Hematopoietic multipotent progenitor cell treated with erythropoietin and hydrocortisone succinate and interleukin-3 and kit ligand, for 4 days (in vitro differentiated cells): ENCODE measurements around the gene IZUMO4.
"Not testable (repeated sequence)": the region's sequence is repeated elsewhere in the genome, so short reads cannot be mapped to it uniquely, and the experiment has no call there.

Source experiments
- DNase-seq: peaks from one replicate; pipeline ENCODE4 v3.0.0-alpha.2; 2015

Gene IZUMO4

DNA sequence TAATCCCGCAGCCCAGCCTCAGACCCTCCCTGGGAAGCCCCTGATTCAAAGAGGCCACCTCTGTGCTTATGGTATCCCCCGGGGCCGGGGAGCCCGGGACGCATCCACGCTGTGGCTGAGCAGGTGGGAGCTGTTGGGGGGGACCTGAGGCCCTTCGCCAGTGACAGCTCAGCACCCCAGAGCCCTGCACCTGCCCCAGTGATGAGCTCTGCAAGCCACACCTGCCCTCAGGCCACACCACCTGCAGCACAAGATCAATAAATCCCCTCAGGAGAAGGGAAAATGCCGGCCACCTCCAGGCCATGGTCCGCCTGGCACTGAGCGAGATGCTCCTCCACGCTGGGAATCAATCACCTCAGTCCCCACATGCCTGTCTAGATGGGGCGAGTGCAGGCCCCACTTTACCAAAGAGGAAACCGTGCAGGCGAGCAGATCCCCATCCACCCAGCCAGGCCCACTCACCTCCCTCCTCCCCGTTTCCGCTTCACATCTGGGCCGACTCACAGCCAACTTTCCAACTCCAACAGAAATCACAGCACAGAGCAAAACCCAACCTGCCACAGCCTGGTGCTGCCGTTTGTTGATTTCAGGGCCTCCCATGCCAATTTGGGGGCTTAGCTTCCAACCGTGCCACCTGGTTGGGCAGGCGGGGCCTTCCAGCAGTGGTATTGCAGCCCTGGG lies 13.4 kb upstream of the IZUMO4 start:
- peak; percentile 77 for DNase-seq

- DNase-seq: peak; percentile 99
These were observed 11.6 kb upstream of the IZUMO4 start for GRCh38 chr19:2084993-2085720.

- peak; percentile 56 for DNase-seq
These were observed 9.8 kb upstream of the IZUMO4 start for GRCh38 chr19:2086695-2087620.

DNA sequence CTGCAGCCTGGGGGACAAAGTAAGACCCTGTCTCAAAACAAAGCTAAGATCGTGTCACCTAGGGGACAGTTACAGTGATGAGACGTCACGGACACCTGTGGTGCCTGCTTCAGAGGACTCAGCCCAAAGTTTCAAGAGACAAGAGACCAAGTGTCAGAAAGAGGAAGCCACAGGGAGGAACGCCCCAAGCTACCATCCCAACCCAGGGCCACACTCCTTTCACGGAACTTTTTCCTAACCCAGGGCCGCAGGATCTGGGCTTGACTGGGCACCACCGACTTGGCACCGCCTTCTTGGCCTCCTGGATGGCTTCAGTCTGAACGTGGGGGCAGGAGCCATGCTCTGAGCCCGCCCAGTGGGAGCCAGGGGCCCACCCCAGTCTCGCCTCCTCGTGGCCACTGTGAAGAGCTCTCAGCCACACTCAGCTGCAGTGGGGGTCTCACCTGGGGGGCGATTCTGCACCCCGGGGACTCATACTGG lies 9.1 kb upstream of the IZUMO4 start:
- peak; percentile 77 for DNase-seq

GRCh38 chr19:2089001-2089711 lies 7.6 kb upstream of the IZUMO4 start:
- DNase-seq: peak; percentile 52

DNA sequence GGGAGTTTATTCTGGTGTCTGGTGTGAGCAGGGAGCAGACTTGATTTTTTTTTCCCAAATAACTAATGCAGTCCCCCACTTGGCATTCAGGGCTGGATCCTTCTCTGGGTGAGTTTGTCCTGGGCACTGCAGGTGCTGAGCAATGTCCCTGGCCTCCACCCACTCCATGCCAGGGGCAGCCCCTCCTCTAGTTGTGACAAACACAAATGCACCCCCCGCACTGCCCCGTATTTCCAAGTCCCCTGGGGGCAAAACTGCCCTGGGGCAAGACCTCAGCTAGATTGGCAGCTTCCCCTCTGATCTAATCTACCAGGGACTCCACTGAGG lies 7.0 kb upstream of the IZUMO4 start:
- no peak for DNase-seq

DNA sequence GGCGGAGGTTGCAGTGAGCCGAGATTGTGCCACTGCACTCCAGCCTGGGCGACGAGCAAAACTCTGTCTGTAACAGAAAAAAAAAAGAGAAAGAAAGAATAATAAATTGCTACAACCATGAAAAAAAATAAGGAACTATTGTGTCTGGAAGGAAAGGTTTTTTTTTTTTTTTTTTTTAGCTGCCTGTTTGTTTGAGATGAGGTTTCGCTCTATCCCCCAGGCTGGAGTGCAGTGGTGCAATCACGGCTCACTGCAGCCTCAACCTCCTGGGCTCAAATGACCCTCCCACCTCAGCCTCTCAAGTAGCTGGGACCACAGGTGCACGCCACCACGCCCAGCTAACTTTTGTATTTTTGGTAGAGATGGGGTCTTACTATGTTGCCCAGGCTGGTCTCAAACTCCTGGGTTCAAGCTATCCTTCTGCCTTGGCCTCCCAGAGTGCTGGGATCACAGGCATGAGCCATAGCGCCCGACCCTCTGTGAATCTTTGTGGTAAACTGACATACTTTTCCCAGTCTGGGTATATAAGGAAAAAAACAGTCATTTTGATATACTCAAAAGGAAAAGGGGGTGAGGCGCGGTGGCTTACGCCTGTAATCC lies 4.7 kb upstream of the IZUMO4 start:
- not testable (repeated sequence) for DNase-seq

- peak; percentile 96 for DNase-seq
These were observed 658 bp upstream of the IZUMO4 start, which contains the start of gene MOB3A for GRCh38 chr19:2096034-2096479. MOB3A (minus strand) TSS chr19:2096326; CDS start chr19:2078560, 17,766 bp downstream.

GRCh38 chr19:2097203-2097885 lies 629 bp downstream of the IZUMO4 start:
- DNase-seq: no peak

GRCh38 chr19:2097886-2098327 lies 1.2 kb downstream of the IZUMO4 start:
- DNase-seq: no peak

DNA sequence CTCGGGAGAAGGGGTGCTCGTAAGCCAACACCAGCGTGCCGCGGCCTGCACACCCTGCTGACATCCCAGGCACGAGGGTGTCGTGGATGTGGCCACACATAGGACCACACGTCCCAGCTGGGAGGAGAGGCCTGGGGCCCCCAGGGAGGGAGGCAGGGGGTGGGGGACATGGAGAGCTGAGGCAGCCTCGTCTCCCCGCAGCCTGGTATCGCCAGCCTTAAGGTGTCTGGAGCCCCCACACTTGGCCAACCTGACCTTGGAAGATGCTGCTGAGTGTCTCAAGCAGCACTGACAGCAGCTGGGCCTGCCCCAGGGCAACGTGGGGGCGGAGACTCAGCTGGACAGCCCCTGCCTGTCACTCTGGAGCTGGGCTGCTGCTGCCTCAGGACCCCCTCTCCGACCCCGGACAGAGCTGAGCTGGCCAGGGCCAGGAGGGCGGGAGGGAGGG lies 2.4 kb downstream of the IZUMO4 start:
- DNase-seq: no peak

DNA sequence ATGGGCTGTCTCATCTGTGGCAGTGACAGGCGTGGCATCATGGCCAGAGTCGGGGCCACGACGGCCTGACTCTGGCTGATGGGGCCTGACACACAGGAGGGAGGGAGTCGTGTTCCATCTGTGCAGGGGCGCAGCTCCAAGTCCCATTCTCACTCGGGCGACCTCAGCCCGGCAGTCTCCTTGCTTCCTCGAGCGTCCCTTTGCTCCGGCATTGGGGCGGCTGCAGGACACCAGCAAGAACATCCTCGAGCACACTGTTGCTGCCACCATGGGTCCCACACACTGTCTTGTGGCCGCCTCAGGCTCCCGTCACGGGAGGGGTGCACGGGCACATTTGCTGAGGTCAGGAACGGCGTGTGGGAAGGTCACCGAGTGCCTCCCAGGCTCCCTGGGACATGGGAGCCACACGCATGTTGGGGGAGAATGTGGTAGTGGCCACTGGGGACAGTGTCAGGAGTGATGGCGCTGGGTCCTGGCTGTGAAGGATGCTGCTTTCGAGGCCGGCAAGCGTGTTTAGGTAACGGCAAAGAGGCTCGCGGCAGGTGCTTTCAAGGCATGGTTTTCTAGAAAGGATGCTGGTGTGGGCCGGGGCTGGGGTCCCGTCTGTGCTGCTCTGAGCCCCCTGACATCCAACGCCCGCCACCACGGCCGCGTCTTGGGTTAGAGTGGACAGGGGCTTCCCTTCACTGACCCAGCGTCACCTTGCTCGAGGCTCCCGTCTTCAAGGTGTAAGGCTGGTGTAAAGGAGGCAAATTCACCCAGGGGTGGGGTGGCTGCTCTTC lies 3.4 kb downstream of the IZUMO4 start:
- DNase-seq: no peak

DNA sequence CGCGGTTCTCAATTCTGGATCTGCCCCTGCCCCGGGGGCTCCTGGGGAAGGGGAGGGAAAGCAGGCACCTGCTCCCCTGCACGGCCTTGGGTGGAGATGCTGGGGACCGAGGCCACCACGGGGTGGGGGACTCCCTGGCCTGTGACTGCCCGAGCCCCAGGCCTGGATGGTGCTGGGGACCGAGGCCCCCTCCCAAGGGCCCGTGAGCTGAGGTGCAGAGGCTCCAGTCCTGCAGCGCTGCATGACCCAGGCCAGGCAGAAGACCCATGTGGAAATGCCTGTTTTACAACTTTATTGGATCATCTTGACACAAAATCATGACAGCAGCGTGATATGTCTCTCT lies 4.0 kb downstream of the IZUMO4 start:
- DNase-seq: no peak

GRCh38 chr19:2101417-2102335 lies 5.0 kb downstream of the IZUMO4 start:
- DNase-seq: no peak

- no peak for DNase-seq
These were observed 6.5 kb downstream of the IZUMO4 start for GRCh38 chr19:2103045-2103707.

- DNase-seq: no peak
These were observed 11.7 kb downstream of the IZUMO4 start for GRCh38 chr19:2108251-2109016.

- DNase-seq: no peak
These were observed 12.5 kb downstream of the IZUMO4 start for GRCh38 chr19:2109046-2109864.
